Hepatocyte (in vitro differentiated cells): ENCODE data around the gene EIF6.

Experiments used
- CTCF ChIP-seq: fragments of 200-600 bp; sonication (generic); IDR thresholded peaks from 2 replicates; pipeline ENCODE4 v1.5.1; 2016; ENCODE audit warnings: antibody characterized with exemption, mild to moderate bottlenecking; ENCODE audit not compliant: poor library complexity
- EZH2 ChIP-seq: fragments of 200-600 bp; sonication (generic); IDR thresholded peaks from 2 replicates; pipeline ENCODE4 v1.6.1; 2016; ENCODE audit warnings: antibody characterized with exemption, mild to moderate bottlenecking, borderline replicate concordance

- TF ChIP-seq CTCF (no peak), EZH2 (no peak)
Observed at GRCh38 chr20:35286899-35287508, 2.4 kb upstream of the EIF6 start.
